ENCODE results near the gene WDR5B. TPM values are rescaled to one million over a fixed set of nuclear protein-coding genes. Genes with fewer than 3 reads are reported as not detected.

Gene WDR5B
- total and polyA plus RNA-seq, 2 of the 8 experiments (the other 6 are each of a cell fraction or from before 2014, with no cell fraction given) = 1.9 to 3.5 TPM

- Histone ChIP-seq H2BK120ac (replicated peaks; ENCODE audit: low read depth, low read length) (no peak overlapping the region), H3K4me2 (ENCODE audit: insufficient read depth in 1 of 2, low read depth in 2 of 2, low read length in 2 of 2) (no peak overlapping the region), H3K79me2 (ENCODE audit: control insufficient read depth in 1 of 2, insufficient read depth in 2 of 2, low read length in 2 of 2) (peaks cover 0 to 26% of the 10 kb centered on the region in 2 experiments; a peak in 2 of 4 replicates), H3K14ac (ENCODE audit: insufficient read length) (no peak overlapping the region), H3K4me3 (ENCODE audit: extremely low read depth in 1 of 4, insufficient read depth in 2 of 4, low read depth in 3 of 4, low read length in 4 of 4) (no peak overlapping the region), H3K56ac (replicated peaks; ENCODE audit: insufficient read length, low read depth, low read length) (no peak overlapping the region), H3K9me3 (ENCODE audit: insufficient read depth in 2 of 2, low read depth in 1 of 2, low read length in 1 of 2) (no peaks in the 10 kb centered on the region), H3K27ac (ENCODE audit: low read depth, low read length) (no peak overlapping the region), H3K27me3 (replicated peaks in 1 of 4; ENCODE audit: control insufficient read depth in 3 of 4, extremely low read depth in 1 of 4, insufficient read depth in 3 of 4, low read length in 3 of 4) (no peaks in the 10 kb centered on the region), H4K5ac (ENCODE audit: insufficient read length, low read depth, low read length) (no peak overlapping the region), H3K18ac (ENCODE audit: extremely low read depth, low read length) (no peak overlapping the region), H4K91ac (replicated peaks; ENCODE audit: insufficient read length, low read length) (no peak overlapping the region), H4K20me1 (replicated peaks in 1 of 2; ENCODE audit: control insufficient read depth in 1 of 2, insufficient read depth in 2 of 2, low read length in 2 of 2) (peaks cover 0 to 2% of the 10 kb centered on the region in 2 experiments), H2BK15ac (ENCODE audit: low read length) (no peak overlapping the region), H3K79me1 (ENCODE audit: low read depth, low read length) (peaks cover 2% of the 10 kb centered on the region; the same call in 1 of the 2 replicates), H3K23ac (ENCODE audit: insufficient read length) (no peak overlapping the region), H3K4ac (replicated peaks; ENCODE audit: insufficient read length, low read depth, low read length) (no peak overlapping the region), H3K9ac (replicated peaks in 1 of 4; ENCODE audit: extremely low read depth in 1 of 4, low read depth in 3 of 4, low read length in 3 of 4) (no peak overlapping the region), H2AFZ (ENCODE audit: low read length) (no peak overlapping the region), H4K8ac (ENCODE audit: extremely low read depth, insufficient read depth, low read length) (no peak overlapping the region), H2BK5ac (ENCODE audit: low read depth, low read length) (no peak overlapping the region), H2BK20ac (ENCODE audit: low read length) (no peak overlapping the region), H3K23me2 (ENCODE audit: low read depth, low read length) (no peaks in the 10 kb centered on the region), H2AK5ac (ENCODE audit: low read depth, low read length) (no peak overlapping the region), H2BK12ac (ENCODE audit: low read depth, low read length) (no peak overlapping the region), H3K4me1 (replicated peaks in 1 of 4; ENCODE audit: control insufficient read depth in 3 of 4, insufficient read depth in 4 of 4, low read length in 3 of 4) (no peaks in the 10 kb centered on the region), H3K36me3 (ENCODE audit: control insufficient read depth in 2 of 4, insufficient read depth in 4 of 4, low read length in 3 of 4) (peaks cover 0 to 6% (median 0%) of the 10 kb centered on the region in 4 experiments; a peak in 3 of 8 replicates)
- FAIRE-seq (no peak), DNase-seq (ENCODE audit: low read depth in 1 of 2, low spot score in 2 of 2) (no peak)
- ChIA-PET POLR2A (ENCODE audit: partially characterized antibody) (interaction anchor here (0.6 kb wide), 1 partner anchor 837 kb away, joined by 4 read pairs; no protein-coding TSS in a partner anchor), CTCF (ENCODE audit: partially characterized antibody) (interaction anchor here (0.8 to 6.0 kb wide), 6 partner anchors 8 to 322 kb away, joined by 3 to 44 read pairs (median 6); partner anchors contain the start of genes PARP14 and WDR5B)
- 94% methylated on average over 4 of the region's 4 CpGs; no CpG with 5 or more reads in 1 of the 2 experiments for WGBS, 2 experiments (ENCODE audit: extremely low coverage in 1 of 2, insufficient coverage in 1 of 2, insufficient read length in 1 of 2, insufficient replicate concordance in 2 of 2, low coverage in 1 of 2, low lambda C conversion rate in 2 of 2, missing lambda C conversion rate in 1 of 2)
- no peak for TF ChIP-seq CBX5 (IDR thresholded peaks at IDR 0.05; ENCODE audit: low read depth, low read length)
- TF ChIP-seq SP2 (IDR thresholded peaks at IDR 0.05; ENCODE audit: low read length) = no peak
- TF ChIP-seq ZNF274 (IDR thresholded peaks at IDR 0.05; ENCODE audit: borderline replicate concordance, extremely low read depth, low read length) = no peak
- TF ChIP-seq CHD1 (IDR thresholded peaks at IDR 0.05; ENCODE audit: low read depth, low read length) = no peak
- TF ChIP-seq RXRA (IDR thresholded peaks at IDR 0.05; ENCODE audit: insufficient read depth, low read depth, low read length) = no peak
- TF ChIP-seq SIX5 (IDR thresholded peaks at IDR 0.05; ENCODE audit: low read depth, low read length) = no peak
- no peak for TF ChIP-seq SUZ12 (IDR thresholded peaks at IDR 0.05; ENCODE audit: low read length)
- no peak for TF ChIP-seq KDM1A (IDR thresholded peaks at IDR 0.05; ENCODE audit: borderline replicate concordance, low read length)
- TF ChIP-seq CREB1 (IDR thresholded peaks at IDR 0.05) = no peak
- TF ChIP-seq EGR1 (IDR thresholded peaks at IDR 0.05; ENCODE audit: borderline replicate concordance, low read depth, low read length) = no peak
- no peak for TF ChIP-seq CTBP2 (IDR thresholded peaks at IDR 0.05; ENCODE audit: borderline replicate concordance, insufficient read depth, insufficient read length, low read length)
- TF ChIP-seq EZH2 (IDR thresholded peaks at IDR 0.05; ENCODE audit: low read depth, low read length, severe bottlenecking) = no peak
- TF ChIP-seq TBP (IDR thresholded peaks at IDR 0.05; ENCODE audit: low read depth, low read length) = no peak
- TF ChIP-seq GTF2F1 (IDR thresholded peaks at IDR 0.05; ENCODE audit: borderline replicate concordance, low read depth, low read length) = no peak
- no peak for TF ChIP-seq JUND (IDR thresholded peaks at IDR 0.05; ENCODE audit: low read length)
- TF ChIP-seq YY1 (IDR thresholded peaks at IDR 0.05; ENCODE audit: low read depth, low read length) = no peak
Observed at GRCh38 chr3:122390665-122391064, 25.2 kb downstream of the WDR5B start.
